Measurements from ENCODE around the gene NSG1. TPM values are rescaled to one million over a fixed set of nuclear protein-coding genes. Genes with fewer than 3 reads are reported as not detected.

NSG1 gene
- total RNA-seq, 1 donor from 2014 or later = not detected

- H3K36me3 Mint-ChIP-seq (ENCODE audit: unreplicated experiment) = no peaks in the 10 kb centered on the region
- no peak for DNase-seq (ENCODE audit: extremely low spot score, unreplicated experiment)
- H3K27ac Mint-ChIP-seq (ENCODE audit: unreplicated experiment) = no peak overlapping the region
- H3K4me3 Mint-ChIP-seq (ENCODE audit: unreplicated experiment) = no peak overlapping the region
- TF ChIP-seq CTCF (IDR thresholded peaks at IDR 0.05) = no peak
- peaks cover 3% of the 10 kb centered on the region for H3K9me3 Mint-ChIP-seq (ENCODE audit: unreplicated experiment)
- H3K4me1 Mint-ChIP-seq (ENCODE audit: unreplicated experiment) = no peaks in the 10 kb centered on the region
- peaks cover 18% of the 10 kb centered on the region for H3K27me3 Mint-ChIP-seq (ENCODE audit: unreplicated experiment)
Observed at GRCh38 chr4:4362991-4363697, 23.8 kb upstream of the NSG1 start.

- Mint-ChIP-seq H3K9me3 (ENCODE audit: unreplicated experiment) (peaks cover 3% of the 10 kb centered on the region), H3K4me3 (ENCODE audit: unreplicated experiment) (no peak overlapping the region), H3K27me3 (ENCODE audit: unreplicated experiment) (peaks cover 11% of the 10 kb centered on the region), H3K36me3 (ENCODE audit: unreplicated experiment) (no peaks in the 10 kb centered on the region), H3K27ac (ENCODE audit: unreplicated experiment) (no peak overlapping the region), H3K4me1 (ENCODE audit: unreplicated experiment) (no peaks in the 10 kb centered on the region)
- no peak for TF ChIP-seq CTCF (IDR thresholded peaks at IDR 0.05)
- no peak for DNase-seq (ENCODE audit: extremely low spot score, unreplicated experiment)
Observed at GRCh38 chr4:4364061-4364460, 22.8 kb upstream of the NSG1 start.

- H3K36me3 Mint-ChIP-seq (ENCODE audit: unreplicated experiment) = no peaks in the 10 kb centered on the region
- no peak for DNase-seq (ENCODE audit: extremely low spot score, unreplicated experiment)
- H3K4me3 Mint-ChIP-seq (ENCODE audit: unreplicated experiment) = no peak overlapping the region
- H3K27me3 Mint-ChIP-seq (ENCODE audit: unreplicated experiment) = peaks cover 10% of the 10 kb centered on the region
- no peak for TF ChIP-seq CTCF (IDR thresholded peaks at IDR 0.05)
- no peak overlapping the region for H3K27ac Mint-ChIP-seq (ENCODE audit: unreplicated experiment)
- peaks cover 3% of the 10 kb centered on the region for H3K9me3 Mint-ChIP-seq (ENCODE audit: unreplicated experiment)
- H3K4me1 Mint-ChIP-seq (ENCODE audit: unreplicated experiment) = no peaks in the 10 kb centered on the region
Observed at GRCh38 chr4:4364486-4365208, 22.3 kb upstream of the NSG1 start.

GRCh38 chr4:4368809-4369580 lies 17.9 kb upstream of the NSG1 start:
- H3K27ac Mint-ChIP-seq (ENCODE audit: unreplicated experiment) = no peak overlapping the region
- no peak for TF ChIP-seq CTCF (IDR thresholded peaks at IDR 0.05)
- no peak for DNase-seq (ENCODE audit: extremely low spot score, unreplicated experiment)
- no peaks in the 10 kb centered on the region for H3K36me3 Mint-ChIP-seq (ENCODE audit: unreplicated experiment)
- peaks cover 8% of the 10 kb centered on the region for H3K27me3 Mint-ChIP-seq (ENCODE audit: unreplicated experiment)
- no peak overlapping the region for H3K4me3 Mint-ChIP-seq (ENCODE audit: unreplicated experiment)
- no peaks in the 10 kb centered on the region for H3K4me1 Mint-ChIP-seq (ENCODE audit: unreplicated experiment)
- peaks cover 3% of the 10 kb centered on the region for H3K9me3 Mint-ChIP-seq (ENCODE audit: unreplicated experiment)

Data from osteocyte (in vitro differentiated cells).